Parathyroid adenoma (tissue), 2 donors: ENCODE data around the gene ZNF189.

Source experiments
- H2AFZ ChIP-seq: fragments of 300-600 bp; sonication (generic); one replicate; pipeline ENCODE4 v1.7.0; 2017; ENCODE audit warnings: antibody characterized with exemption, mild to moderate bottlenecking
- H3K27ac ChIP-seq: fragments of 300-600 bp; sonication (generic); one replicate; pipeline ENCODE4 v1.7.0; 2017
- H3K27me3 ChIP-seq: fragments of 300-600 bp; sonication (generic); one replicate; pipeline ENCODE4 v1.7.0; 2017; ENCODE audit warnings: low read length; ENCODE audit not compliant: control insufficient read depth, insufficient read depth
- H3K36me3 ChIP-seq: fragments of 300-600 bp; sonication (generic); one replicate; pipeline ENCODE4 v1.7.0; 2017; ENCODE audit warnings: low read length; ENCODE audit not compliant: control insufficient read depth, insufficient read depth
- H3K4me1 ChIP-seq: fragments of 300-600 bp; sonication (generic); one replicate; pipeline ENCODE4 v1.7.0; 2017; ENCODE audit warnings: control low read depth
- H3K4me2 ChIP-seq: fragments of 300-600 bp; sonication (generic); one replicate; pipeline ENCODE4 v1.7.0; 2017; ENCODE audit warnings: low read length
- H3K4me3 ChIP-seq: fragments of 300-600 bp; sonication (generic); one replicate; pipeline ENCODE4 v1.7.0; 2017; ENCODE audit warnings: low read depth, low read length
- H3K79me2 ChIP-seq: fragments of 300-600 bp; sonication (generic); one replicate; pipeline ENCODE4 v1.7.0; 2017; ENCODE audit warnings: control low read depth
- H3K9ac ChIP-seq: fragments of 300-600 bp; sonication (generic); one replicate; pipeline ENCODE4 v1.7.0; 2017; ENCODE audit warnings: mild to moderate bottlenecking
- H3K9me3 ChIP-seq: fragments of 300-600 bp; sonication (generic); one replicate; pipeline ENCODE4 v1.7.0; 2017; ENCODE audit warnings: low read length; ENCODE audit not compliant: control insufficient read depth
- CTCF ChIP-seq: fragments of 300-600 bp; sonication (generic); IDR thresholded peaks from one replicate; pipeline ENCODE4 v1.7.0; 2017; ENCODE audit warnings: antibody characterized with exemption, mild to moderate bottlenecking
- donor health status: primary hyperparathyroidism.

Gene ZNF189

GRCh38 chr9:101360647-101361046 is 38.0 kb upstream of the ZNF189 start:
- H3K9me3 ChIP-seq = no peaks in the 10 kb centered on the region
- H3K27me3 ChIP-seq = no peaks in the 10 kb centered on the region
- H3K9ac ChIP-seq = no peak overlapping the region
- TF ChIP-seq CTCF = no peak
- H2AFZ ChIP-seq = no peak overlapping the region
- H3K4me1 ChIP-seq = no peaks in the 10 kb centered on the region
- H3K4me3 ChIP-seq = no peak overlapping the region
- H3K27ac ChIP-seq = no peak overlapping the region
- H3K4me2 ChIP-seq = no peak overlapping the region
- no peaks in the 10 kb centered on the region for H3K36me3 ChIP-seq
- H3K79me2 ChIP-seq = no peaks in the 10 kb centered on the region

- Histone ChIP-seq H3K4me2 (no peak overlapping the region), H3K9ac (no peak overlapping the region), H3K27me3 (no peaks in the 10 kb centered on the region), H3K36me3 (no peaks in the 10 kb centered on the region), H3K4me3 (no peak overlapping the region), H3K79me2 (no peaks in the 10 kb centered on the region), H2AFZ (no peak overlapping the region), H3K27ac (no peak overlapping the region), H3K9me3 (no peaks in the 10 kb centered on the region), H3K4me1 (no peaks in the 10 kb centered on the region)
- no peak for TF ChIP-seq CTCF
Observed at GRCh38 chr9:101362450-101362849, 36.2 kb upstream of the ZNF189 start.

DNA sequence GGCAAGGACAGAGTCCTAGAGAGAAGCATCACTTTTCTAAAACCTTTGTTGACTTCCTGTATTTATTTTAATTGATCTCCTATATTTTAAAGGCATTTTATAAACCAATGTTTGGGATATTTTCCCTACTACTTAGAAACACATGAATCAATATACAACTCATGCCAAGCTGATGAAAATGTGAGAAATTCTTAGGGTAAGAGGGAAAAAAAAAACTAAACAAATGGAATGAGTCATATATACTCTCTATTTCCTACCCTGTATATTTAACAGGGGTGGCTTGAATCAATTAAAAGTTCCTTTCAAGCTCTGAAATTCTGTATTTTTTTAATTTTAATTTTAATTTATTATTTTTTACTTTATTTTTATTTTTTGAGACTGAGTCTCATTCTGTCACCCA is 33.5 kb upstream of the ZNF189 start:
- Histone ChIP-seq H3K4me3 (no peak overlapping the region), H2AFZ (no peak overlapping the region), H3K9me3 (no peaks in the 10 kb centered on the region), H3K4me2 (no peak overlapping the region), H3K27me3 (no peaks in the 10 kb centered on the region), H3K9ac (no peak overlapping the region), H3K79me2 (no peaks in the 10 kb centered on the region), H3K27ac (no peak overlapping the region), H3K4me1 (no peaks in the 10 kb centered on the region), H3K36me3 (no peaks in the 10 kb centered on the region)
- no peak for TF ChIP-seq CTCF

GRCh38 chr9:101366038-101366756 is 32.5 kb upstream of the ZNF189 start:
- no peak for TF ChIP-seq CTCF
- no peak overlapping the region for H3K9ac ChIP-seq
- no peaks in the 10 kb centered on the region for H3K36me3 ChIP-seq

DNA sequence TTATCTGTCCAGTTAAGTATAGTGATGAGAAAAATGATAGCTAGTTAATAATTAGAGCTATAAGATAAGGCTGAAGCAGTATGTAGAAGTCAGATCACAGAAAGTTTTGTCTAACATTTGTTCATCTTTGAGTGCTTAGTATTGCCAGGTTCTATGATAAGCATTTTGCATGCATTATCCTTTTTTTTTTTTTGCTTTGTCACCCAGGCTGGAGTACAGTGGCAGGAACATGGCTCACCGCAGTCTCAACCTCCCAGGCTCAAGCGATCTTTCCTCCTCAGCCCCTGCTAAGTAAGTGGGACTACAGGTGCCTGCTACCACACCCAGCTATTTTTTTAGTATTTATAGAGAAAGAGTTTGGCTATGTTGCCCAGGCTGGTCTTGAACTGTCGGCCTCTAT is 31.3 kb upstream of the ZNF189 start:
- no peaks in the 10 kb centered on the region for H3K36me3 ChIP-seq
- no peaks in the 10 kb centered on the region for H3K4me1 ChIP-seq

More at GRCh38 chr9:101366038-101366756, 32.5 kb upstream of the ZNF189 start:
- Histone ChIP-seq H3K4me1 (no peaks in the 10 kb centered on the region), H3K9me3 (no peaks in the 10 kb centered on the region), H3K27me3 (no peaks in the 10 kb centered on the region), H3K4me3 (no peak overlapping the region), H3K4me2 (no peak overlapping the region), H3K79me2 (no peaks in the 10 kb centered on the region), H2AFZ (no peak overlapping the region), H3K27ac (no peak overlapping the region)

More for the DNA sequence above, 31.3 kb upstream of the ZNF189 start:
- Histone ChIP-seq H3K79me2 (no peaks in the 10 kb centered on the region), H3K4me3 (no peak overlapping the region), H3K27me3 (no peaks in the 10 kb centered on the region), H3K9ac (no peak overlapping the region), H2AFZ (no peak overlapping the region), H3K4me2 (no peak overlapping the region), H3K27ac (no peak overlapping the region), H3K9me3 (no peaks in the 10 kb centered on the region)
- no peak for TF ChIP-seq CTCF
